NCI-H1105 treated with DMSO at 0.1 percent for 48 hours (cell line): ENCODE measurements around the gene MAT2A.
"Not testable (repeated sequence)": the region's sequence is repeated elsewhere in the genome, so short reads cannot be mapped to it uniquely, and the experiment has no call there.

Source experiments
- DNase-seq: peaks from one replicate; lab custom pipeline; 2025; lab: John Stamatoyannopoulos, UW

Gene MAT2A

GRCh38 chr2:85547859-85548607 is 9.1 kb downstream of the MAT2A start:
- no peak for DNase-seq

- no peak for DNase-seq
Measured at GRCh38 chr2:85548608-85548900, 9.6 kb downstream of the MAT2A start.

GRCh38 chr2:85549095-85549494 is 10.1 kb downstream of the MAT2A start:
- DNase-seq = no peak

- no peak for DNase-seq
Measured at GRCh38 chr2:85549826-85550225, 10.9 kb downstream of the MAT2A start.

- DNase-seq = no peak
Measured at GRCh38 chr2:85550486-85550885, 11.5 kb downstream of the MAT2A start.

- DNase-seq = peak; percentile 62
Measured at GRCh38 chr2:85551698-85552678, 13.0 kb downstream of the MAT2A start.

GRCh38 chr2:85553184-85553583 is 14.2 kb downstream of the MAT2A start:
- DNase-seq = no peak

- no peak for DNase-seq
Measured at GRCh38 chr2:85554980-85555612, 16.1 kb downstream of the MAT2A start.

GRCh38 chr2:85557130-85557529 is 18.2 kb downstream of the MAT2A start:
- no peak for DNase-seq

- no peak for DNase-seq
Measured at GRCh38 chr2:85558160-85558559, 19.2 kb downstream of the MAT2A start.

GRCh38 chr2:85560403-85560726 is 21.4 kb downstream of the MAT2A start:
- not testable (repeated sequence) for DNase-seq

GRCh38 chr2:85560812-85561279 is 21.9 kb downstream of the MAT2A start:
- DNase-seq = no peak

- peak; percentile 95 for DNase-seq
Measured at GRCh38 chr2:85561280-85562212, 22.6 kb downstream of the MAT2A start, which contains the start of gene GGCX. Gene GGCX (minus strand): TSS chr2:85561493. CDS start chr2:85561428, 65 bp downstream.

- DNase-seq = no peak
Measured at GRCh38 chr2:85564144-85564563, 25.2 kb downstream of the MAT2A start.

- DNase-seq = no peak
Measured at GRCh38 chr2:85566265-85566664, 27.3 kb downstream of the MAT2A start.

- no peak for DNase-seq
Measured at GRCh38 chr2:85575739-85576138, 36.8 kb downstream of the MAT2A start.

- DNase-seq = no peak
Measured at GRCh38 chr2:85577063-85577385, 38.1 kb downstream of the MAT2A start.

GRCh38 chr2:85577386-85578242 is 38.6 kb downstream of the MAT2A start, which contains the start of gene VAMP8:
Gene VAMP8 (plus strand): TSS chr2:85577586. CDS start chr2:85577647, 61 bp downstream.
- no peak for DNase-seq

GRCh38 chr2:85578243-85579180 is 39.5 kb downstream of the MAT2A start:
- DNase-seq = no peak
